Mucosa of rectum (tissue), 2 donors: Measurements from ENCODE around the gene ABCA9.

ENCODE experiments used
- H3K27ac ChIP-seq, 2 donors: one replicate each; pipeline ENCODE4 v1.7.0; 2013; ENCODE audit warnings: inconsistent platforms in 2 of 2, low read depth in 2 of 2, low read length in 2 of 2
- H3K27me3 ChIP-seq, 2 donors: one replicate each; pipeline ENCODE4 v1.7.0; 2013; ENCODE audit warnings: low read length in 2 of 2; ENCODE audit not compliant: control insufficient read depth in 2 of 2, insufficient read depth in 2 of 2
- H3K36me3 ChIP-seq, 2 donors: one replicate each; pipeline ENCODE4 v1.7.0; 2013; ENCODE audit warnings: low read length in 2 of 2; ENCODE audit not compliant: control insufficient read depth in 2 of 2, insufficient read depth in 2 of 2
- H3K4me1 ChIP-seq, 2 donors: one replicate each; pipeline ENCODE4 v1.7.0; 2013; ENCODE audit warnings: low read length in 2 of 2, mild to moderate bottlenecking in 1 of 2; ENCODE audit not compliant: control insufficient read depth in 2 of 2, insufficient read depth in 2 of 2
- H3K4me3 ChIP-seq, 2 donors: one replicate each; pipeline ENCODE4 v1.7.0; 2013; ENCODE audit warnings: low read length in 2 of 2
- H3K9ac ChIP-seq, 2 donors: one replicate each; pipeline ENCODE4 v1.7.0; 2013; ENCODE audit warnings: low read length in 2 of 2, low read depth in 1 of 2, mild to moderate bottlenecking in 1 of 2
- H3K9me3 ChIP-seq, 2 donors: one replicate each; pipeline ENCODE4 v1.7.0; 2013; ENCODE audit warnings: low read length in 2 of 2; ENCODE audit not compliant: control insufficient read depth in 2 of 2
- donor health status: healthy.
- donor health status: Normal muscosa, but diverticular disease.

The ABCA9 gene

GRCh38 chr17:68937890-68938514 lies 122.7 kb downstream of the ABCA9 start:
- Histone ChIP-seq H3K27me3 (no peaks in the 10 kb centered on the region), H3K4me1 (no peaks in the 10 kb centered on the region), H3K36me3 (no peaks in the 10 kb centered on the region), H3K4me3 (no peak overlapping the region), H3K9me3 (no peaks in the 10 kb centered on the region), H3K9ac (no peak overlapping the region), H3K27ac (no peak overlapping the region)

GRCh38 chr17:68927516-68927915 lies 133.2 kb downstream of the ABCA9 start:
- no peak overlapping the region for H3K9ac ChIP-seq

GRCh38 chr17:68924793-68925720 lies 135.7 kb downstream of the ABCA9 start:
- no peaks in the 10 kb centered on the region for H3K4me1 ChIP-seq
- H3K9me3 ChIP-seq, result no peaks in the 10 kb centered on the region
- H3K36me3 ChIP-seq, result no peaks in the 10 kb centered on the region
- H3K4me3 ChIP-seq, result no peak overlapping the region
- no peak overlapping the region for H3K27ac ChIP-seq
- H3K27me3 ChIP-seq, result no peaks in the 10 kb centered on the region
- no peak overlapping the region for H3K9ac ChIP-seq

More at GRCh38 chr17:68927516-68927915, 133.2 kb downstream of the ABCA9 start:
- no peaks in the 10 kb centered on the region for H3K4me1 ChIP-seq
- H3K36me3 ChIP-seq, result no peaks in the 10 kb centered on the region
- no peak overlapping the region for H3K27ac ChIP-seq
- H3K4me3 ChIP-seq, result no peak overlapping the region
- no peaks in the 10 kb centered on the region for H3K9me3 ChIP-seq
- no peaks in the 10 kb centered on the region for H3K27me3 ChIP-seq
